PFSK-1 (cell line): ENCODE measurements around the gene WWC1.

ENCODE experiments used
- FOXP2 ChIP-seq: optimal IDR thresholded peaks from 2 replicates; pipeline ENCODE3; 2011; ENCODE audit warnings: borderline replicate concordance, control low read depth, inconsistent platforms; ENCODE audit not compliant: insufficient read depth; ENCODE audit errors: extremely low read length, extremely low read depth
- POLR2AphosphoS5 ChIP-seq: IDR thresholded peaks from 2 replicates; pipeline ENCODE4 v1.6.1; 2012; ENCODE audit warnings: low read depth, mild to moderate bottlenecking, control low read depth, low read length, moderate library complexity
- REST ChIP-seq, 2 experiments: IDR thresholded peaks; 2 replicates each; pipeline versions ENCODE4 v1.6.1 to v1.8.0; 2011 to 2012; ENCODE audit warnings: low read depth in 2 of 2, low read length in 2 of 2, control low read depth in 1 of 2, inconsistent platforms in 1 of 2, mild to moderate bottlenecking in 1 of 2, moderate library complexity in 1 of 2; ENCODE audit not compliant: insufficient read depth in 1 of 2
- SIN3A ChIP-seq: IDR thresholded peaks from 2 replicates; pipeline ENCODE4 v1.6.1; 2012; ENCODE audit warnings: mild to moderate bottlenecking, low read length, moderate library complexity, borderline replicate concordance; ENCODE audit not compliant: insufficient read depth
- TAF1 ChIP-seq: IDR thresholded peaks from 2 replicates; pipeline ENCODE4 v1.6.1; 2012; ENCODE audit warnings: low read length, control low read depth, borderline replicate concordance; ENCODE audit not compliant: insufficient read depth

The WWC1 gene

GRCh38 chr5:168426007-168426863 is 134.8 kb downstream of the WWC1 start:
- TF ChIP-seq POLR2AphosphoS5 (no peak), SIN3A (no peak), FOXP2 (no peak), REST (IDR thresholded peaks at IDR 0.05; ENCODE audit: insufficient read depth in 1 of 2, low read depth in 2 of 2, low read length in 2 of 2) (no peak), TAF1 (no peak)

DNA sequence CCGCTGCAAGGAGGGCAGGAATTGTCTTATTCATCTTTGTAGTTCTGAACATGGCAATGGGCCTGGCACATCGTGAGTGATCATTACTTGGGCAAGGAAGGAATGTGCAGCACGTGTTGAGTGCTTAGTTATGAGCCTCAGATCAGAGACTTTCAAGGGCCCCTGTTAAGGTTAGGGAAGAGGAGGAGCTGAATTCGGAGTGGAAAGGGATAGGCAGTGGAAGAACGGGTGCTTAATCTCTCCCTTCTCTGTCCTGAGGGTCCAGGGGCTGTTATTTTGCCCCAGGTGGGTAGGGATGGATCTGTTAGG is 135.4 kb downstream of the WWC1 start:
- TF ChIP-seq TAF1 (no peak), REST (IDR thresholded peaks at IDR 0.05; ENCODE audit: insufficient read depth in 1 of 2, low read depth in 2 of 2, low read length in 2 of 2) (no peak), SIN3A (no peak), POLR2AphosphoS5 (no peak), FOXP2 (no peak)

DNA sequence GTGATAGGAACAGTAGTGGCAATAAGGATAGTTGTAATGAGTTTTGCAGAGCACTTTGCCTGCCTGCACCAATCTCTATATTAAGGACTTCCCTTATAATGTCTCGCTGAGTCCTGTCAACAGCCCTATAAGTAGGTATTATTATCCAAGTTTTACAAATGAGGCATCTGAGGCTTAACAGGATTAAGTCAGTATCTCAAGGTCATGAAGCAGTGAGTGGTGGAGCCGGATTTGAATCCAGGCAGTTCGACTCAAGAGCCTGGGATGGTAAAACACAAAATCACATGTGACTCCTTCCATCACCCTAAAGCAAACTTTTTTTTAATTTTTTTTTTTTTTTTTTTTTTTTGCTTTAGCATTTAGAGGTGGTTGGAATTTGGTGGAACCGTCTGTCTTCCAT is 135.8 kb downstream of the WWC1 start:
- TF ChIP-seq REST (IDR thresholded peaks at IDR 0.05; ENCODE audit: insufficient read depth in 1 of 2, low read depth in 2 of 2, low read length in 2 of 2) (no peak), SIN3A (no peak), FOXP2 (no peak), POLR2AphosphoS5 (no peak), TAF1 (no peak)

- TF ChIP-seq REST (IDR thresholded peaks at IDR 0.05; ENCODE audit: insufficient read depth in 1 of 2, low read depth in 2 of 2, low read length in 2 of 2) (no peak), SIN3A (no peak), TAF1 (no peak), POLR2AphosphoS5 (no peak), FOXP2 (no peak)
Measured at GRCh38 chr5:168428552-168428951, 137.1 kb downstream of the WWC1 start.
